Measurements from ENCODE around the gene DDX46. TPM values are rescaled to one million over a fixed set of nuclear protein-coding genes. Genes with fewer than 3 reads are reported as not detected.
A peak's percentile ranks its signal among the peaks of the same experiment; 100 is the strongest.
"Not testable (repeated sequence)": the region's sequence is repeated elsewhere in the genome, so short reads cannot be mapped to it uniquely, and the experiment has no call there.

The DDX46 gene
- total RNA-seq (2014; rRNA removed; shearing (Covaris generic); ENCODE audit: low replicate concordance), result 8.2 and 8.5 TPM in 2 replicates

GRCh38 chr5:134758504-134759341 is at the start of gene DDX46:
TSS of gene DDX46 (plus strand) at chr5:134758779. CDS start at chr5:134758939, 160 bp downstream.
- in situ Hi-C loops (cut with HindIII; ENCODE audit: low pct_unique_long_range_greater_than_20kb, low sequenced_read_pairs), result loop anchor here (10.0 kb wide), 1 partner anchor 86 kb away; the partner anchor contains the start of gene C5orf24
- DNase-seq (ENCODE audit: low read depth), result peak; percentile 89

GRCh38 chr5:134714120-134714519 is 44.5 kb upstream of the DDX46 start:
- in situ Hi-C loops (cut with HindIII; ENCODE audit: low pct_unique_long_range_greater_than_20kb, low sequenced_read_pairs), result no loop called here
- DNase-seq (ENCODE audit: low read depth), result peak; percentile 8

- DNase-seq (ENCODE audit: low read depth), result no peak
- in situ Hi-C loops (cut with HindIII; ENCODE audit: low pct_unique_long_range_greater_than_20kb, low sequenced_read_pairs), result no loop called here
These were observed 44.0 kb upstream of the DDX46 start for GRCh38 chr5:134714541-134714940.

- DNase-seq (ENCODE audit: low read depth); in situ Hi-C loops (cut with HindIII; ENCODE audit: low pct_unique_long_range_greater_than_20kb, low sequenced_read_pairs): not testable (repeated sequence)
These were observed 43.1 kb upstream of the DDX46 start for GRCh38 chr5:134715466-134715865.

- DNase-seq (ENCODE audit: low read depth), result no peak
- in situ Hi-C loops (cut with HindIII; ENCODE audit: low pct_unique_long_range_greater_than_20kb, low sequenced_read_pairs), result no loop called here
These were observed 33.7 kb upstream of the DDX46 start for GRCh38 chr5:134724872-134725271.

- DNase-seq (ENCODE audit: low read depth), result no peak
- in situ Hi-C loops (cut with HindIII; ENCODE audit: low pct_unique_long_range_greater_than_20kb, low sequenced_read_pairs), result no loop called here
These were observed 25.8 kb upstream of the DDX46 start for GRCh38 chr5:134732819-134733218.

GRCh38 chr5:134735243-134735642 is 23.3 kb upstream of the DDX46 start:
- no peak for DNase-seq (ENCODE audit: low read depth)
- in situ Hi-C loops (cut with HindIII; ENCODE audit: low pct_unique_long_range_greater_than_20kb, low sequenced_read_pairs), result no loop called here

- in situ Hi-C loops (cut with HindIII; ENCODE audit: low pct_unique_long_range_greater_than_20kb, low sequenced_read_pairs), result no loop called here
- DNase-seq (ENCODE audit: low read depth), result no peak
These were observed 22.3 kb upstream of the DDX46 start for GRCh38 chr5:134736173-134736812.

GRCh38 chr5:134738133-134738962 is 20.2 kb upstream of the DDX46 start, which contains the start of gene CAMLG:
TSS of gene CAMLG (plus strand) at chr5:134738548. CDS start at chr5:134738621, 73 bp downstream.
- peak; percentile 92 for DNase-seq (ENCODE audit: low read depth)
- in situ Hi-C loops (cut with HindIII; ENCODE audit: low pct_unique_long_range_greater_than_20kb, low sequenced_read_pairs), result no loop called here

GRCh38 chr5:134738963-134739661 is 19.5 kb upstream of the DDX46 start:
- DNase-seq (ENCODE audit: low read depth), result peak; percentile 70
- in situ Hi-C loops (cut with HindIII; ENCODE audit: low pct_unique_long_range_greater_than_20kb, low sequenced_read_pairs), result no loop called here

- in situ Hi-C loops (cut with HindIII; ENCODE audit: low pct_unique_long_range_greater_than_20kb, low sequenced_read_pairs), result no loop called here
These were observed 17.5 kb upstream of the DDX46 start for GRCh38 chr5:134741052-134741451.

GRCh38 chr5:134742134-134742533 is 16.4 kb upstream of the DDX46 start:
- no peak for DNase-seq (ENCODE audit: low read depth)
- in situ Hi-C loops (cut with HindIII; ENCODE audit: low pct_unique_long_range_greater_than_20kb, low sequenced_read_pairs), result no loop called here

More at GRCh38 chr5:134741052-134741451, 17.5 kb upstream of the DDX46 start:
- no peak for DNase-seq (ENCODE audit: low read depth)

GRCh38 chr5:134749415-134749814 is 9.2 kb upstream of the DDX46 start:
- in situ Hi-C loops (cut with HindIII; ENCODE audit: low pct_unique_long_range_greater_than_20kb, low sequenced_read_pairs), result no loop called here
- DNase-seq (ENCODE audit: low read depth), result no peak

- in situ Hi-C loops (cut with HindIII; ENCODE audit: low pct_unique_long_range_greater_than_20kb, low sequenced_read_pairs), result loop anchor here (10.0 kb wide), 1 partner anchor 87 kb away; the partner anchor contains the start of gene C5orf24
- DNase-seq (ENCODE audit: low read depth), result no peak
These were observed 439 bp upstream of the DDX46 start for GRCh38 chr5:134758176-134758503.

GRCh38 chr5:134767528-134768291 is 9.1 kb downstream of the DDX46 start:
- in situ Hi-C loops (cut with HindIII; ENCODE audit: low pct_unique_long_range_greater_than_20kb, low sequenced_read_pairs), result not testable (repeated sequence)

GRCh38 chr5:134769206-134769605 is 10.6 kb downstream of the DDX46 start:
- in situ Hi-C loops (cut with HindIII; ENCODE audit: low pct_unique_long_range_greater_than_20kb, low sequenced_read_pairs), result no loop called here
- peak; percentile 9 for DNase-seq (ENCODE audit: low read depth)

More at GRCh38 chr5:134767528-134768291, 9.1 kb downstream of the DDX46 start:
- not testable (repeated sequence) for DNase-seq (ENCODE audit: low read depth)

GRCh38 chr5:134772461-134773125 is 14.0 kb downstream of the DDX46 start:
- in situ Hi-C loops (cut with HindIII; ENCODE audit: low pct_unique_long_range_greater_than_20kb, low sequenced_read_pairs), result no loop called here
- DNase-seq (ENCODE audit: low read depth), result no peak
